ENCODE measurements around the gene PRR7. TPM values are rescaled to one million over a fixed set of nuclear protein-coding genes. Genes with fewer than 3 reads are reported as not detected.
A peak's percentile ranks its signal among the peaks of the same experiment; 100 is the strongest.

Gene PRR7
- total and polyA plus RNA-seq, 2 experiments from 2014 or later = 10.5 to 24.8 TPM

DNA sequence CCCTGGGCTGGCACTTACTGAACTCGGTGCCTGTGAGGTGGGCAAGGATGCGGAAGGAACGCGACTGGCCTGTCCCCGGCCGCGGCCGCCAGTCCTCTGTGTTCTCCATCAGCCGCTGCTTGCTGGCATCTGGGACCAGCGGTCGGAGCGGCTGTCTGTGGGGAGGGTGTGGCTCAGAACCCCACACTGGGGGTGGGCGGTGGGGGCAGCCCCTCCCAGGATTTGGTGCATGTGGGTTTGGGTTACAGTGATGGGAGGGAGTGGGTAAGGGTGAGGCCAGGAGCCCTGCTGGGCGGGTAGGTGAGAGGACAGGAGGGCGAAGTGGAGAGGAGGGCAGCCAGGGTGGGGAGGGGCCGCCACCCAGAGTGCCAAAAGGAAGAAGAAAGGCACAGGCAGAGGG lies 44.4 kb downstream of the PRR7 start:
- H3K36me3 ChIP-seq (ENCODE audit: low read depth) = peaks cover 49% of the 10 kb centered on the region
- no peak overlapping the region for H3K27ac ChIP-seq
- H3F3A ChIP-seq (ENCODE audit: insufficient read depth) = peaks cover 35% of the 10 kb centered on the region
- H3K27me3 ChIP-seq (replicated peaks; ENCODE audit: insufficient read depth) = no peaks in the 10 kb centered on the region
- in situ Hi-C loops (cut with MboI) = no loop called here
- peaks cover 77% of the 10 kb centered on the region for H3K79me2 ChIP-seq (ENCODE audit: insufficient read depth)
- no peak for DNase-seq
- peaks cover 23% of the 10 kb centered on the region for H3K4me1 ChIP-seq (ENCODE audit: insufficient read depth)
- no peak overlapping the region for H3K4me3 ChIP-seq
- H3K9me2 ChIP-seq (ENCODE audit: insufficient read depth) = no peaks in the 10 kb centered on the region
- H4K20me1 ChIP-seq (ENCODE audit: insufficient read depth) = 0 out of 2 replicates have a peak, but pooled peaks cover 4% of the 10 kb centered on the region
- H3K9ac ChIP-seq = no peak overlapping the region
- no peak overlapping the region for H2AFZ ChIP-seq
- H3K4me2 ChIP-seq (ENCODE audit: unreplicated experiment) = no peak overlapping the region
- TF ChIP-seq EZH2phosphoT487 (IDR thresholded peaks at IDR 0.05; ENCODE audit: insufficient read depth, low read depth) (no peak), EZH2 (IDR thresholded peaks at IDR 0.05; ENCODE audit: insufficient read depth, poor library complexity, severe bottlenecking) (no peak)
- no peaks in the 10 kb centered on the region for H3K9me3 ChIP-seq (ENCODE audit: low read depth)
- WGBS, 2 experiments (ENCODE audit: low coverage in 1 of 2, low lambda C conversion rate in 2 of 2, missing lambda C conversion rate in 2 of 2) = 97 to 99% methylated on average over 13 to 16 of the region's 16 CpGs

DNA sequence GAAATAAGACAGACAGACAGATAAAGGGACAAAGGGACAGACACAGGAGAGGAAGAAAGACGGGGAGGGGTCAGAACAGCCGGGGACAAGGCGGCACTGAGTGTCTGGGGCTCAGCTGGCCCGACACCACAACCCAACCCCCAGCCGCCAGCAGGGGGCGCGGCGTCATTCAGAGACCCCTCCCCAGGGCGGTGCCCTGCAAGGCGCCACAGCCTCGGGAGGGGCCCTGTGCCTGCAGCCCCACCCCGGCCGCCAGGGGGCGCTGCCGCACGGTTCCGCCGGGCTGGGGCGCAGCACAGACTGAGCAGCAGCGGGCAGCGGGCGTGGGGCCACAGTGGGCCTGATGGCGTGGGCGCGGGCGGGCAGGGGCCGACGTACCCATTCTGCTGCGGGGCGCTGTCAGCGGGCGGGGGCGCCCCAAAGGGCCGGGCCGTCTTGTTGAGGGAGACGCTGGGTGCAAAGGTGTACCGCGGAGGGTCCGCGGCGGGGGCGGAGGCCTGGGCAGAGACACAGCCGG lies 44.9 kb downstream of the PRR7 start:
- Histone ChIP-seq H3K4me3 (no peak overlapping the region), H3F3A (ENCODE audit: insufficient read depth) (peaks cover 31% of the 10 kb centered on the region), H3K27ac (no peak overlapping the region), H3K79me2 (ENCODE audit: insufficient read depth) (peaks cover 77% of the 10 kb centered on the region), H3K36me3 (ENCODE audit: low read depth) (peaks cover 44% of the 10 kb centered on the region), H2AFZ (no peak overlapping the region), H3K9ac (no peak overlapping the region), H3K27me3 (replicated peaks; ENCODE audit: insufficient read depth) (no peaks in the 10 kb centered on the region), H3K4me2 (ENCODE audit: unreplicated experiment) (no peak overlapping the region), H3K9me3 (ENCODE audit: low read depth) (no peaks in the 10 kb centered on the region), H3K4me1 (ENCODE audit: insufficient read depth) (peaks cover 23% of the 10 kb centered on the region), H4K20me1 (ENCODE audit: insufficient read depth) (no peaks in the 10 kb centered on the region), H3K9me2 (ENCODE audit: insufficient read depth) (no peaks in the 10 kb centered on the region)
- 41 to 74% methylated on average over 17 to 40 of the region's 43 CpGs for WGBS, 2 experiments (ENCODE audit: low coverage in 1 of 2, low lambda C conversion rate in 2 of 2, missing lambda C conversion rate in 2 of 2)
- DNase-seq = peak; percentile 57
- in situ Hi-C loops (cut with MboI) = no loop called here
- no peak for TF ChIP-seq EZH2 (IDR thresholded peaks at IDR 0.05; ENCODE audit: insufficient read depth, poor library complexity, severe bottlenecking)
- no peak for TF ChIP-seq EZH2phosphoT487 (IDR thresholded peaks at IDR 0.05; ENCODE audit: insufficient read depth, low read depth)

DNA sequence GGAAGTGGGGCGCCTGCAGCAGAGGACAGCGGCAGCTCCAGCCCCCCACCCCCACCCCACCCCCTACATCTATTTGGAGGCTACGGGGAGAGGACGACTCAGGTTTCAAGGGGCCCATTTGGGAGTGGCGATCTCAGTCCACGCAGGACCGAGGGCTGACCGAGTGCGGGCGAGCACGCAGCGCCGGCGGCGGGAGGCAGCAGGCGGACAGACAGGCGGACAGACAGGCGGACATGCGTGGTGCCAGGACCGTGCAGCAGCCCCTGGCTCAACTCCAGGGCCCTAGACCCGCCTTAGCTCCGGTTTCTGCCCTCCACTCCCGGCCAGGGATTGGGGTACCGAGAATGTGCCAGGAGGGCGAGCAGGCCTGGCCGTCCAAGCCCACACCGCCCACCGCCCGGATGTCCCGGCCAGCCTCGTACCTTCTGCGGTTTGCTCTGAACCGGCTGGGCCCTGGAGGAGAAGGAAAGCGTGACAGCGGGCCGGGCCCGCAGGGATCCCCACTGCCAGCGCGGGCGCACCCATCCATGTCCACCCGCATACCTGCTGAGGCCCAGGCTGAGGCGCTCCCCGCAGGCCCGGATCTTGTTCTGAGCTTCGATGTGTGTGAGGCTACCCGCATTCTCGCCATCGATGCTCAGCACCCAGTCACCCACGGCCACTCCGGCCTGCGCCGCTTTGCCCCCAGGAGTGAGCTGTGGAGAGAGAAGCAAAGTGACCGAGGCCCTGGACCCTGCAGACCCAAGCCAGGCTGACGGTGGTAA lies 45.6 kb downstream of the PRR7 start:
- Histone ChIP-seq H3K9me2 (ENCODE audit: insufficient read depth) (no peaks in the 10 kb centered on the region), H3F3A (ENCODE audit: insufficient read depth) (peaks cover 27% of the 10 kb centered on the region), H3K79me2 (ENCODE audit: insufficient read depth) (peaks cover 75% of the 10 kb centered on the region), H3K9ac (no peak overlapping the region), H3K36me3 (ENCODE audit: low read depth) (peaks cover 38% of the 10 kb centered on the region), H3K27ac (no peak overlapping the region), H3K27me3 (replicated peaks; ENCODE audit: insufficient read depth) (no peaks in the 10 kb centered on the region), H3K4me3 (no peak overlapping the region), H2AFZ (no peak overlapping the region), H3K4me2 (ENCODE audit: unreplicated experiment) (no peak overlapping the region), H3K9me3 (ENCODE audit: low read depth) (no peaks in the 10 kb centered on the region), H3K4me1 (ENCODE audit: insufficient read depth) (peaks cover 23% of the 10 kb centered on the region), H4K20me1 (ENCODE audit: insufficient read depth) (no peaks in the 10 kb centered on the region)
- in situ Hi-C loops (cut with MboI) = no loop called here
- no peak for DNase-seq
- TF ChIP-seq EZH2phosphoT487 (IDR thresholded peaks at IDR 0.05; ENCODE audit: insufficient read depth, low read depth) (no peak), EZH2 (IDR thresholded peaks at IDR 0.05; ENCODE audit: insufficient read depth, poor library complexity, severe bottlenecking) (no peak)
- WGBS, 2 experiments (ENCODE audit: low coverage in 1 of 2, low lambda C conversion rate in 2 of 2, missing lambda C conversion rate in 2 of 2) = 94 to 95% methylated on average over 50 to 53 of the region's 54 CpGs

DNA sequence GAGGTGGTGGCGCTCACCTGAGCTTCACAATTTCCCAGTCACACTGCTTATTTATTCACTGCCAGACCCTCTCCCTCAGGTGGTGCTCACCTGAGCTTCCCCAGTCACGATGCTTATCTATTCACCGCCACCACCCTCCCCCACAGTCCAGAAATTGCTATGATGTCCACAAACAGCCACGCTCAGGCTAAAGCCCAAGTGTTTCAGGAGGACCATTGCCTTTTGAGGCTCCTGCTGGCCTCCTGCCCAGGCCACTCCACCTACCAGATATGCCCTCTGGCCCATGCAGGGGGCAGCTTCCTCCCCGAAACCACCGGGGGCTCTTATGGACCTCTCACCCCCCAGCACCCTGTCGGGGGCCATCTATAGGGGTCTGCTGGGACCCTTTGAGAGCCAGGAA lies 46.2 kb downstream of the PRR7 start:
- no peak for TF ChIP-seq EZH2phosphoT487 (IDR thresholded peaks at IDR 0.05; ENCODE audit: insufficient read depth, low read depth)
- no peak for TF ChIP-seq EZH2 (IDR thresholded peaks at IDR 0.05; ENCODE audit: insufficient read depth, poor library complexity, severe bottlenecking)
- Histone ChIP-seq H3K27me3 (replicated peaks; ENCODE audit: insufficient read depth) (no peaks in the 10 kb centered on the region), H2AFZ (no peak overlapping the region), H3K9me2 (ENCODE audit: insufficient read depth) (no peaks in the 10 kb centered on the region), H3F3A (ENCODE audit: insufficient read depth) (peaks cover 20% of the 10 kb centered on the region), H3K79me2 (ENCODE audit: insufficient read depth) (peaks cover 68% of the 10 kb centered on the region), H3K4me1 (ENCODE audit: insufficient read depth) (peaks cover 23% of the 10 kb centered on the region), H4K20me1 (ENCODE audit: insufficient read depth) (no peaks in the 10 kb centered on the region), H3K4me2 (ENCODE audit: unreplicated experiment) (no peak overlapping the region), H3K9ac (peak overlapping the region; percentile 64; the same call in 1 of the 2 replicates), H3K36me3 (ENCODE audit: low read depth) (peaks cover 31% of the 10 kb centered on the region; the same call in 1 of the 2 replicates), H3K27ac (peak overlapping the region; percentile 83), H3K9me3 (ENCODE audit: low read depth) (no peaks in the 10 kb centered on the region), H3K4me3 (no peak overlapping the region)
- DNase-seq = no peak
- in situ Hi-C loops (cut with MboI) = no loop called here
- 88 to 91% methylated on average over 7 of the region's 7 CpGs for WGBS, 2 experiments (ENCODE audit: low coverage in 1 of 2, low lambda C conversion rate in 2 of 2, missing lambda C conversion rate in 2 of 2)
